ENCODE results near the gene TSPAN7.

GRCh38 chrX:38513112-38513742, 48.1 kb upstream of the TSPAN7 start:
- TF ChIP-seq POLR2A (IDR thresholded peaks at IDR 0.05) = no peak
- TF ChIP-seq CTCF (IDR thresholded peaks at IDR 0.05) = no peak
- no peak for TF ChIP-seq POLR2AphosphoS5 (IDR thresholded peaks at IDR 0.05)

Measured in suprapubic skin (tissue), 4 donors.